NCI-H2171 (cell line): ENCODE measurements around the gene FRAS1.

ENCODE experiments used
- DNase-seq: peaks from one replicate; lab custom pipeline; 2025; lab: John Stamatoyannopoulos, UW

The FRAS1 gene

DNA sequence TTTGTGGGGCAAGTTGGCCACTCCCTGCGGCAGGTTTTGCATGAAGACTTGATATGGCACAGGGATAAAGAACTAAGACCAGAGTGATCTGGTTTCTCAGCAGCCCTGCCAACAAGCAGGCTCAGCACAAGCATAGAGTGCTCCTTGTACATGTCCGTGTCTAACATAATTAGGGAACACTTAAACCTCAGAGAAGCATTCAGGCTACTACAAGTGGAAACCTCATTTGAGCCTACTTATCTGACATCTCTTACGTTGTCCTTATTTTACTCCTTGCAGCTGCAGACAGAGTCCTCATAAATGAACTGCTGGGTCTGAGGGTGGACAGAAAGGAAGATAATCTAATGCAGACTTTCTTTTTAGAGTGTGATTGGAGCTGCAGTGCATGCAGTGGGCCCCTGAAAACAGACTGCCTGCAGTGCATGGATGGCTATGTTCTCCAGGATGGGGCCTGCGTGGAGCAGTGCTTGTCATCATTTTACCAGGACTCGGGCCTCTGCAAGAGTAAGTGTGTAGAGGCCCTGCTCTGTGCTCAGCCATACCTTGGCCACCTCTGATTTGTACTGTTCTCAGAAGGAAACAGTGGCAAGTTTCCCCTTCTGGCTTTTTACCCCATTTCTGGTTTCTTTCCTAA lies 315.3 kb downstream of the FRAS1 start:
- no peak for DNase-seq

DNA sequence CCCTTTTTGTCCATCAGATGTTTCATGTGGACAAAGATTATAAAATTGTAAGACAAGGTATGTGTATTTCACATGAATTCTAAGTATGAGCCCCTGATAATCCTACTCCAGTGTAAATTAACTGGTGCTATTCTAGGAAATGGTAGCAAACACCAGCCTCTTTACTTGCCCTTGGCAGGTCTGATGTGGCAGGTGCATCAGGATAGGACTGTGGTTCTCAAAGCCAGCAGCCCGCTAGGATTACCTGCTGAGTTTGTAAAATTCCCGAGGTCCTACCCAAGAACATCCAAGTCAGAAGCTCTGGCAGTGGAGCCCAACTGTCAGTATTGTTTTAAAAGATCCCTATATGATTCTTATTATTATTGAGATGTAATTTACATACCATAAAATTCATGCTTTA lies 320.4 kb downstream of the FRAS1 start:
- DNase-seq: no peak

DNA sequence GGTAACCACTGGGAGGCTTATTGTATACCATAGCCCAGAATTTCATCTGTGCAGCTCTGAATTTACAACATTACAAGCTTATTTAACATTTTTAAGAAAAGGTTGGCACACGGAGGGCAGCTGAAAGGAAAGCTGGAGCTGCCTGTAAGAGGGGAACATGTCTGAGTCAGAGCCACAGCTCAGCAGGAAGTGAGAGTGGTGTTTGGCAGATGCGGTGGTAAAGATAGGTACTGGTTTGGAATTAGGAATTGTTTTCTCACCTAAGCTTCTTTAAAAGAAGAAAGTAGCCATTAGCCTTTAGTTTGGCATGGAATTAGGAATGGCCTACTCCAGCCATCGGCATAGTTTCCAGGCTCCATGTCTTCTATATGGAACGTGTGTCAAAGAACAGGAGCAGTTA lies 321.9 kb downstream of the FRAS1 start:
- no peak for DNase-seq

DNA sequence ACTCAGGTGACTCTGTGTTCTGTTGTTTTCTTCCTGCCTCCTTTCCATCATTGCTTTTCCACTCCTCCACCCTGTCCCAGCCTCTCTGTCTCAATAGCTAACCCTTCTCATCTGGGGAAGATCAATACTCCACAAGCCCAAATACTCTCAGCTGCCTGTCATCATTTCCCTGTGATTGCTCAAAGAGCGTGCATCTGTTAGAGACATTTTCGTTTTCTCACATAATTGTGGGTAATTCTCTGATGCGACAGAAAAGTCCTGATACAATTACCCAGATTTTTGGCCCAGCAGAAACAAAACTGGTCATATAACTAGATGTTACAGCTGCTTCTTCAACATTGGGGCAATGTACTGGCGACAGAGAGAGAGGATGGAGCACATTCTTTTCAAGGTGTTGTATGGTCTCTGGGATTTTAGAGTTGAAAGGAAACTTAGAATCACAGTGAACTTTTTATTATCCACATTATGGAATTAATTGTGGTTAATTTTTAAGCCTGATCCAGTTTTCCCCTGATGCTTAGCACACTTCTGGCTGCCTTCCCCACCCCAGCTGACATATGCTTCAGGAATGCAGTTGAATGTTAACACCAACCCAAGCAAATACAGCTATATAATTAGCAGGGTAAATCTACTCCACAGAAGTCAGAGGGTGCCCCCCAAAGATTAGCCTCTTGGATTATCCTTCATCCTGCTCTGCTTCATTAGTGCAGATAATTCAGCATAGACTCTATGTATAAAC lies 323.0 kb downstream of the FRAS1 start:
- no peak for DNase-seq

DNA sequence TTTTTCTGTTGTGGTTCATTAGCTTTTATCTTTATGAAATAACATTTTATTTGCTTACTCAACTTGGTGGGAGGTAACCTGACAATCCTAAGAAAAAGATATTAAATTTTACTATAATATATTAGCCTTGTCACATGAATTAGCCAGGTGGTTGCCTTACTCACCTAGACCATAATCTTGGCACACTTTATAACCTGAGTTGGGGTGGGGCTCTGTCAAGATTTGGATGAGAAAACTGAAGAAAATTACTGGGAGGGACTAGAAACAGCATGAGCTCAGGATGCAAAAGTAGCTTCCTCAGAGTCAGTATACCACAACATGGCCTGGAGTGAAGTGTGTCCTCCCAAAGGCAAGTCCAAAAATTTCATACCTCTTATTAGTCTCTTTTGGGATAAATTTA lies 329.6 kb downstream of the FRAS1 start:
- no peak for DNase-seq

DNA sequence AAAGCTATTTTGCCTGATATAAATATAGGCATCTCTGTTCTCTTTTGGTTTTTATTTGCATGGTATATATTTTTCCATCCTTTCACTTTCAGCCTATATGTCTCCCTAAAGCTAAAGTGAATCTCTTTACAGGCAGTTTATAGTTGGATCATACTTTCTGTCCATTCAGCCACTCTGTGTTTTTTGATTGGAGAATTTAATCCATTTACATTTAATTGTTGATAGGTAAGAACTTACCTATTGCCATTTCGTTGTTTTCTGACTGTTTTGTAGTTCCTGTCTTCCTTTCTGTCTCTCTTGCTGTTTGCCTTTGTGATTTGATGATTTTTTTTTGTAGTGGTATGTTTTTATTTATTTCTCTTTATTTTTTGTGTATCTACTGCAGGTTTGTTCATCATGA lies 338.5 kb downstream of the FRAS1 start:
- no peak for DNase-seq

DNA sequence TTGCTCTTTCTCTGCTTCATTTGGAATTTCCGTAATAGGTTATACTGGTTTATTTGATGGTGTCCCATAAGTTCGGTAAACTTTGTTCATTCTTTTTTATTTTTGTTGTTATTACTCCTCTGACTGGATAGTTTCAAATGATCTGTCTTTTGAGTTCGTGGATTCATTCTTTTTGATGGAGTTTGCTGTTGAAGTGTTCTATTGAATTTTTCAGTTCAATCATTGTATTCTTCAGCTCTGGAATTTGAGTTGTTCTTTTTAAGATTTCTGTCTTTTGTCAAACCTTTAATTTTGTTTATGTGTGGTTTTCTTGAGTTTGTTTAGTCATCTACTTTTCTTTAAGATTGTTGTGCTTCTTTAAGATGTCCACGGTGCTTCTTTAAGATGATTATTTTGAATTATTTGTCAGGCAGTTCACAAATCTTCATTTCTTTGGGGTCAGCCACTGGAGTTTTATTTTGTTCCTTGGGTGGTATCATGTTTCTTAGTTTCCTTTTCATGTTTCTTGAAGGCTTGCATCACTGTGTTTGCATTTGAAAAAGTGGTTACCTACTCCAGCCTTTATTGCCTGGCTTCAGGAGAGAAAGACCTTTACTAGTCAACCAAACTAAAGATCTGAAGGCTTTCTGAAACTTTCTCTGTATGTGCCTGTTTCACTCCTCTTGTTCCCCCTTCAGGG lies 339.6 kb downstream of the FRAS1 start:
- no peak for DNase-seq

DNA sequence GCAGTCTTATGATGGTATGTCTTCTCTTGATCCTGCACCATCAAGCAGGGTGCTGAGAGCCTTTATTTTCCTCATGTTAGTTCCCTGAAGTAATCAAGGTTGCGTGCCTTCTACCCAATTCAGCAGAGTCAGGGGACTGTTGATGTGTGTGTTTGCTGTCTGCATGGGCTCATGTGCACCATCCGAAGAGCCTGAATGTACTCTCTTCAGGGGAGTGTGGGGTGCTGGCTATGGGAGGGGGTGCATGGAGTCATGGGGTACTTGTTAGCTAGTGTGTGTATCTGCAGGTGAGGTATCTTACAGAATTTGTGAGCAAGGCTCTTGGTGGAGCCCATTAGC lies 340.1 kb downstream of the FRAS1 start:
- DNase-seq: no peak

DNA sequence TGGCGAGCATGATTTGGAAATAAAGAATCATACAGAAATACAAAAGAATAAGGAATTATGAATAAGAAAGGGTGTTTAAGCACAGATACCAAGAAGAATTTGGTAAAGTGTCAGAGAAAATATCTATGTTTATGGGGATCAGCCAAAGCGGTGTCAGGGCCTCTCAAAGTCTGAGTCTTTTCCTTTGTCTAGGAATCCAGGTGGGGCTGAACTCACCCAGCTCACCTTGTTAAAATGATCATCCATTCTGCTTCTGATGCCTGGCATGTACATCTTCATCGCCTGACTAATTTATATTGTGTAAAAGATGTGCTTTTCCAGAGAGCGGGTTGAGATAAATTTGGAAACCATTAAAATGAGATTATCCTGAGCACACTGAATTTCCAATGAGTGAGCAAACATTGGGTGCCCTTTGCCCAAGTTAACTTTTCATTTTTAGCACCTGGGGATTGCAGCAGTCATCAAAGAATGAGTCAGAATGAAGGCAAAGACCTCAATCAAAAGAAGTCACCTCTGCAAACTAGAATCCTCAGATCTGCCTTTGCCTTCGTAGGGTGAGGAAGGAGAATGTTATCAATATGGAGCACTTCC lies 352.6 kb downstream of the FRAS1 start:
- DNase-seq: no peak

DNA sequence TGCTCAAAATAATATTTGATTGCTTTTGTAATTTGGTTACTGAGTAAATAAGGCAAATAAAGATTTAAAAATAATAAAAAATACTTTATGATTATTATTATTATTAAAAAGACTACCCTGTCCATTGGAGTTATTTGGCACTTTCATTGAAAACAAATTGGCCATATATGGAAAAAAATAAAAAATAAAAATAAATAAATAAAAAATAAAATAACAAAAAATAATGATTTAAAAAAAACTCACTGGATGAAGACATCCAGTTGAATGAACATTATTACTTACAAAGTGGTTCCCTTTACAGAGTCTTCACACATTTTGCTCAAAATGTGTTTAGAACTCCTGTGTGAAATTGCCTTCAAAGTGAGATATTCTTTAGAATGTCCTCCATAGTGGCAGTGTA lies 353.1 kb downstream of the FRAS1 start:
- no peak for DNase-seq

DNA sequence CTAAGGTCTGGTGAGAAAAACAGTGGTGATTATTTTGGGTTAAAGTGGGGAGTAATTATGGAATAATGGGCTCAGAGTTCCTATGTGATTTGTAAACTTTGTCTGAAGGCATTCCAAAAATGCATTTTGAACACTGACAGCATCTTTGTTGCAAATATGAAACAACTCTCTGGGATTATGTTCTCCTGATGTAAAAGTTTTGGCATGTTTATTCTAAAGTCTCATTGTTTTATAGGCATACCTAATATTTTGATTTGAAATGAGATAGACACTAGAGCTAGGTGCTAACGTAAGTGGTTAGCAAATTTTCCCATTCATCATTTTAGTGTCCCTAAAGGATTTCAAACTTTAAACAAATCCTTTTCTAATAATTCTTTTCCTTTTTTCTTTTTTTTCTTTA lies 353.6 kb downstream of the FRAS1 start:
- DNase-seq: no peak

DNA sequence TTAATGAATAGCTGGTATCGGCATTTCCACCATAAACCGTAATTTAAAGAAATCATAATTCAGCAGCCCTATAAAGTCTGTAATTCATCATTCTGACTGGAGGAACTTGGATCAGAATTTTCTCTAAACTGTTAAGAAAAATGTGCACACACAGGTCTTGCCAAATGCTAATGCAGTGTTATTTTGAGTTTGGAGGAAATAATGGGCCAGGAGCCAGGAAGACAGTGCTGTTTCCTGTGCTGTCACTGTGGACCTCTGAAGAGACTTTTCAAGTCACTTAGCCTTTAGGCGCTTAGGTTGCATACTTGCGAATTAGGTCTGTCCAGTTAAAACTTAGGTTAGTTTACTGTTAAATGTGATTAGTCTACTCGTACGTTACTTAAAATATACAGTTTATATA lies 357.0 kb downstream of the FRAS1 start:
- DNase-seq: no peak

DNA sequence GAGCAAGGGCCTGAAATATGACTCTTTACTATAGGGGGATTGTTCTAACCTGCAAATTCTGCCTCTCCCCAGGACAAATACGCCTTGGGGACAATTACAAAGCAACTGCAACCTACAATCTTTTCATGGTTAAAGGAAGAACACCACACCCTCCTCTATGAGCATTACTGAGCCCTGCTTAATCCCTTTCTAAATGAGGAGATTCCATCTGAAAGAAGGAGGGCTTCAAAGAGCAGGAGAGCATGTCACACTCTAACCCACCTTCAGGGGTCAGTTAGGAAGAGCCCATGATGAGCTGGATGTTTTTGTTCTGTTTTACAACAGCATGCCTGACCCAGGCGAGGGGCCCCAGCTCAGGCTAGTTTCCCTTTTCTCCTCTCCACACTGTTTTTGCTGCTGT lies 360.5 kb downstream of the FRAS1 start:
- no peak for DNase-seq

DNA sequence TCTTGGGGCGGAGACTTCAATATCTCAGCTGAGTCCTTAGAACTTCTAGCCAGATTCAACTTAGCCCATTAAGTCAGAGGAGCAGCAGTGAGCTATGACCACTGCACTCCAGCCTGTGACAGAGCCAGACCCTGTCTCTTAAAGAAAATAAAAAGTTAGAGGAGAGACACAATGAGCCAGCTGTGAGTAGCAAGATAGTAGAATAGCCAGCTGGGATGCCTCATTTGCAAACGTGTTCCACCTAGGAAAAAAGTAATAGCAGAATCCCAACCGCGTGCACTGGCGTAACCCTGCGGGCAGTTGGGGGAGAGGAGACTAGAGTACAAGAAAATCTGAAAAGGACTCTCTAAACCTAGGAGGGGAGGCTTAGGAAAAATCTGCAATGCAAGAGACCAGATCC lies 361.3 kb downstream of the FRAS1 start:
- DNase-seq: no peak

DNA sequence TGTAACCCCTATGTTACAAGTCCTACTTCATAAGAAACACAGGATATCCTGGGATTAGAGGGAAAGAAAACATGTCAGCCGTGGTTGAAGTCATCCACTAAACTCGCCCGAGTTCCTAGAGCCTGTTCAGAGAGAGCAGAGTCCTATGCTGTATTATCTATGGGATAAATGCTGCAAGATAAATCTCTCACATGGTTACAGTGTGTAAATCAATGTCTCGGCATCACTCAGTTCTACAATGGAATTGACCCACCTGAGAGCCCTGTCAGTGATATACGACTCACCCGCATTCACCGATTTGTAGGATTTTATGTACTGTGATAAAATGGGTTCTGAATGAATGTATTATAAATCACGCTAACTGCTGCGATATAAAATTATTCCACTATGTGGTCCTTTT lies 366.7 kb downstream of the FRAS1 start:
- no peak for DNase-seq

DNA sequence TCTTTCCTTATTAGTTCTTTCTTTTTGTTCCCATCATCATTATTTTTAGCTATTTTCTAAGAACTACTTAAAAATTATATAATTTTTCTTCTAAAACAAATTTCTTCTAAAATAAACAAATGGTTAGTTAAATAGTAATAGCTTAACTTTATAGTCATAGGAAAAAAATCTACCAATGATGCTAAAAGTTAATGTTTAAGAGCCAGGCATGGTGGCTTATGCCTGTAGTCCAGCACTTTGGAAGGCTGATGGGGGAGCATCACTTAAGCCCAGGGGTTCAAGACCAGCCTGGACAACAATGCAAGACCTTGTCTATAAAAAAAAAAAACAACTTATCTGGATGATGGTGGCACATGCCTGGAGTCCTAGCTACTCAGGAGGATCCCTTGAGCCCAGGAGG lies 367.3 kb downstream of the FRAS1 start:
- DNase-seq: no peak

DNA sequence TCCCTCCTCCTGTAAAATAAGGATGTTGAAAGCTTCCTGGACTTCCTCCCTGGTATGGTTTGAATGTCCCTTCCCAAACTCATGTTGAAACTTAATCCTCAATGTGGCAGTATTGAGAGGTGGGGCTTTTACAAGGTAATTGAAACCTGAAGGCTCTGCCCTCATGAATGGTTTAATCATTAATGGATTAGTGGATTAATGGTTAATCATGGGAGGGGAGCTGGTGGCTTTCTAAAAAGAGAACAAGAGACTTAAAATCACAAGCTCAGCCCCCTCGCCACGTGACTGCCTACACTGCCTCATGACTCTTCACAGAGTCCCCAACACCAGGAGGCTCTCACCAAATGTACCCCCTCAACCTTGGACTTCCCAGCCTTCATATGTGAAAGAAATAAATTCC lies 369.8 kb downstream of the FRAS1 start:
- DNase-seq: no peak

DNA sequence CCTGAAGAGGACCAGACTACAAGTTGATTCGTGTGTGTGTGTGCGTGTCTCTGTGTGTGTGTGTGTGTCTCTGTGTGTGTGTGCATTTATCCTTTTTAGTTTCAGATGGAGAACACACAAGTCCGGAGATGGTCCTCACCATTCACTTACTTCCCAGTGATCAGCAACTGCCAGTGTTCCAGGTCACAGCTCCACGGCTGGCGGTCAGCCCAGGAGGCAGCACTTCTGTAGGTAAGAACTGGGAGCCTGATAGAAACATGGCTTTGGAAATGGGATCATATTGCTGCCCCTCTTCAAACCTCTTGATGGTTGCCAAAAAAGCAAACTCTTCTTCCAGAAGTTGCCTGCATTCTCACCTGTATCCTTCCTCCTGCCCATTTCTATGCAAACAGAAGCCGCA lies 371.9 kb downstream of the FRAS1 start:
- no peak for DNase-seq

DNA sequence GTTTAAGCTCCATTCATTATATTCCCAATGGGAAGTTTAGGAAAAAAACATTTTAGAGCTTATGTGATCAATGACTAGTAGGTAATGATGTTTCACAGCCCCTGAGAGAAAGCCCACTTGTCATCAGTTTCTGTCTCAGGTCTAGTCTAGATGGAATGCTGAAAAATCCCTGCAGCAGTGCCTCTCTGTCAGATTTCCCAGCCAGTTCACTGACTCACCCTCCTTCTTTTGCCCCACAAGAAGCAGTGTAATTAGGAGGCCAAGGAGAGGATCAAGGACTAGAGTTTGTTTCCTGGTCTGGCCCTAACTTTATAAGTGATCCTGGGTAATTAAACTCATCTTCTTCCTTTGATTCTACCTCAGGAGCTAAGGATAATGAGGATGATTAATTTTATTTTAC lies 375.8 kb downstream of the FRAS1 start:
- no peak for DNase-seq

DNA sequence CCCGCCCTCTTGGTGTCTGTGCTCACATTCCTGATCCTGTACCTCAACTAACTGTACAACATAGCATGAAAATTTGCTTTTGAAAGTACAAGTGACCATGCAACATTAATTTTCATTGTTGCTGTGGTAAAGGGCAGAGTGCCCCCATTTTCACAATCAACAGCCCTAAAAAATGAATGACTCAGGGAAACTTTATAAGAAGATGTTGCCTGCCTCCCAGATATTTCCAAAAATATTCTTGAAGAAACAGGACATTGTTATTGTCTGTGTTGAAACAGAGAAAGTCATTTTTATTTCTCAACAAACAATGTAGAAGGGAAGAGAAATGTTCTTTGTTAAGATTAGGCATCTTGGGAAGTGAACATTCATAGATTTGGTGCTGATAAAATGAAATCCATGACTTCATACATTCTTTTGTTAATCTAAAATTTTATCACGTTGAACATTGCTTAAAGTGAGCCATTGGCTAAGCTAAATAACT lies 380.5 kb downstream of the FRAS1 start:
- no peak for DNase-seq

DNA sequence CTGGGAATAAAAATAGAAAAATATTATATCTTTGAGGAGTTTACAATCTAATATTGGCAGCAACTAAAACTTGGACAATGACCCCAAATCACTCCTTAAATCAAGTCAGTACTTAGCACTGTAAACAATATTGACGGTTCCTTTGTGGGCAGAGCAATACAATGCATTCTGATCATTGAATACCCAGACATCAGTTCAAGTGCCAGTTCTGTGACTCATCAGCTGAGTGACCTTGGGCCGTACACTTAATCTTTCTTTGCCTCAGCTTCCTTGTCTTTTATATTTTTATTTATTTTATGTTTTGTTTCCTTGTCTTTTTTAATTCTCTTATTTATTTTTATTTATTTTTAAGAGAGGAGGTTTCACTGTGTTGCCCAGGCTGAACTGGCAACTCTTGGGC lies 382.2 kb downstream of the FRAS1 start:
- no peak for DNase-seq

DNA sequence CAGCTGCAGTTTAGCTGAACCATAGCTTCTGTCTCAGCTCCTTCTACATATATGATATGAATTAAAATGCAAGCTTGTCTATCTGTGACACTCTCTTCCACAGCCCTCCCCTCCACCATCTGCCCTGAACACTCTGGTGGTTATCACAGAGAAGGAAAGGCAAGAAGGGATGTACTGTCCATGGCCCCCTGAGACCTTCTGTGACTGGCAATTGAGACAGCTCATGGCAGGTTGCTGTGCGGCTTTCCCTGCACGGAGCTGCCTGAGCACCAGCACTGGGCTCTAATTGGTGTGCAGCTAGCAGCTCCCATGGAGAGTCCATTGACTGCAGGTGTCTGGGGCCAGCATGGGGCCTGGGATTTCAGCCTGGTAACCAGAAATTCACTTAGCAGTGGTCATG lies 384.6 kb downstream of the FRAS1 start:
- no peak for DNase-seq

DNA sequence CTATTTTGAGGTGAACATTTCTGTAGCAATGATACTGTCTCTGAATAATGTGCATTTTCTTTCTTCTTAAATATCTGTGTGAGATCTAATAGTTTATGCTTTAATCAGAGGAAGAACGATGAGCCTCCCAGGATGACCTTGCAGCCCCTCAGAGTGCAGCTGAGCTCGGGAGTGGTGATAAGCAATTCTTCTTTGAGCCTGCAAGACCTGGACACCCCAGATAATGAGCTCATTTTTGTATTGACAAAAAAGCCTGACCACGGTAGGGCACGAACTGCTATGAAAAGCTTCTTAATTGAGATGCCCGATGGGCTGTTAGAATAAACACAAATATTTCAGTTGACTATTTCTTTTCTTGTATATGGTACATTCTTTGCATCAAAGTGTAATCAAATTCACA lies 389.5 kb downstream of the FRAS1 start:
- no peak for DNase-seq
